K562 (cell line): ENCODE results near the gene RHOB.

Experiments
- FOXA1 ChIP-seq: fragments of 450-650 bp; IDR thresholded peaks from 2 replicates; pipeline ENCODE4 v1.6.1; 2016; ENCODE audit warnings: mild to moderate bottlenecking, borderline replicate concordance
- SREBF2 ChIP-seq: sonication (generic); formaldehyde crosslinking; IDR thresholded peaks from 2 replicates; pipeline ENCODE4 v1.4.0; 2020; ENCODE audit warnings: mild to moderate bottlenecking, missing genetic modification reagents
- ZNF184 ChIP-seq: sonication (generic); formaldehyde crosslinking; IDR thresholded peaks from 2 replicates; pipeline ENCODE4 v1.5.0; 2020; ENCODE audit warnings: missing genetic modification reagents
- TF ChIP-seq, protein P1 (sequence below): fragments of 150-350 bp; IDR thresholded peaks from 2 replicates; pipeline ENCODE4 v1.6.1; 2014; ENCODE audit warnings: low read depth, mild to moderate bottlenecking, low read length, borderline replicate concordance
- TF ChIP-seq, protein P2 (sequence below): sonication (generic); formaldehyde crosslinking; IDR thresholded peaks from 2 replicates; pipeline ENCODE4 v1.8.1; 2023; ENCODE audit warnings: mild to moderate bottlenecking, missing genetic modification reagents
- TF ChIP-seq, protein P3 (sequence below), 3 experiments: IDR thresholded peaks in 2 of 3; conservative IDR thresholded peaks in 1 of 3; 2 replicates each; pipeline ENCODE4 v1.5.1; 2011 to 2012; ENCODE audit warnings: low read length in 3 of 3, mild to moderate bottlenecking in 3 of 3, control low read depth in 2 of 3, improper control_type of control experiment in 1 of 3, inconsistent platforms in 1 of 3, low read depth in 1 of 3, mixed read lengths in 1 of 3, moderate library complexity in 1 of 3; ENCODE audit not compliant: insufficient read depth in 2 of 3
- TF ChIP-seq, protein P4 (sequence below): fragments of 450-650 bp; formaldehyde crosslinking; IDR thresholded peaks from 2 replicates; pipeline ENCODE4 v1.4.0; 2022; ENCODE audit warnings: missing genetic modification characterization

DNA sequence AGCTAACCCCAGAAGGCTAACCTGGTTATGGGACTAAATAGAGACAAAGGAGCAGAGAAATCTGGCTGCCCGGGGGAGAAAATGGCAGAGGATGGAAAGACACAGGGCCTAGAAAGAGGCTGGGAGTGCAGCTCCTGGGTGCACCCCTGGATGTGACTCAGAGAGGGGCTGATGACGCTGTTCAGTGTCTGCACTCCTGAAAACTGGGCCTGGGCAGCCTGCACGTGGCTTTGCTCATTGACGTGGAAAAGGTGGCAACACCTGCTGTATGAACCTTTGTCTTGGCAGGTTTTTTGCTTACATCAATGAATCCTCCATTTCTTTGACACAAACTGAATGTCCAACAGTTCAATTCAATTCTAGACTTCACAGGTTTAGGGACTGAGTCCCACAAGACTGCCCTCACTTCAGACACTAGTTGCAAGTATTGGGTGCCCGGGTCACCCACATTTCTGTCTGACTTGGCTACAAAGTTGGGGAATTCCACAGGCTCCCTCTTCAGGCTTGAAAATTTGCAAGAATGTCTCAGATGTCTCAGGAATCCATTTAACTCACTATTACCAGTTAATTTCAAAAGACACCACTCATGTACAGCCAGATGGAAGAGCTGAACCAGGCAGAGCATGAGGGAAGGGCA is 48.9 kb upstream of the RHOB start:
- TF ChIP-seq, protein P1, sequence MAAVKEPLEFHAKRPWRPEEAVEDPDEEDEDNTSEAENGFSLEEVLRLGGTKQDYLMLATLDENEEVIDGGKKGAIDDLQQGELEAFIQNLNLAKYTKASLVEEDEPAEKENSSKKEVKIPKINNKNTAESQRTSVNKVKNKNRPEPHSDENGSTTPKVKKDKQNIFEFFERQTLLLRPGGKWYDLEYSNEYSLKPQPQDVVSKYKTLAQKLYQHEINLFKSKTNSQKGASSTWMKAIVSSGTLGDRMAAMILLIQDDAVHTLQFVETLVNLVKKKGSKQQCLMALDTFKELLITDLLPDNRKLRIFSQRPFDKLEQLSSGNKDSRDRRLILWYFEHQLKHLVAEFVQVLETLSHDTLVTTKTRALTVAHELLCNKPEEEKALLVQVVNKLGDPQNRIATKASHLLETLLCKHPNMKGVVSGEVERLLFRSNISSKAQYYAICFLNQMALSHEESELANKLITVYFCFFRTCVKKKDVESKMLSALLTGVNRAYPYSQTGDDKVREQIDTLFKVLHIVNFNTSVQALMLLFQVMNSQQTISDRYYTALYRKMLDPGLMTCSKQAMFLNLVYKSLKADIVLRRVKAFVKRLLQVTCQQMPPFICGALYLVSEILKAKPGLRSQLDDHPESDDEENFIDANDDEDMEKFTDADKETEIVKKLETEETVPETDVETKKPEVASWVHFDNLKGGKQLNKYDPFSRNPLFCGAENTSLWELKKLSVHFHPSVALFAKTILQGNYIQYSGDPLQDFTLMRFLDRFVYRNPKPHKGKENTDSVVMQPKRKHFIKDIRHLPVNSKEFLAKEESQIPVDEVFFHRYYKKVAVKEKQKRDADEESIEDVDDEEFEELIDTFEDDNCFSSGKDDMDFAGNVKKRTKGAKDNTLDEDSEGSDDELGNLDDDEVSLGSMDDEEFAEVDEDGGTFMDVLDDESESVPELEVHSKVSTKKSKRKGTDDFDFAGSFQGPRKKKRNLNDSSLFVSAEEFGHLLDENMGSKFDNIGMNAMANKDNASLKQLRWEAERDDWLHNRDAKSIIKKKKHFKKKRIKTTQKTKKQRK: no peak
- no peak for TF ChIP-seq FOXA1
- TF ChIP-seq, protein P2, sequence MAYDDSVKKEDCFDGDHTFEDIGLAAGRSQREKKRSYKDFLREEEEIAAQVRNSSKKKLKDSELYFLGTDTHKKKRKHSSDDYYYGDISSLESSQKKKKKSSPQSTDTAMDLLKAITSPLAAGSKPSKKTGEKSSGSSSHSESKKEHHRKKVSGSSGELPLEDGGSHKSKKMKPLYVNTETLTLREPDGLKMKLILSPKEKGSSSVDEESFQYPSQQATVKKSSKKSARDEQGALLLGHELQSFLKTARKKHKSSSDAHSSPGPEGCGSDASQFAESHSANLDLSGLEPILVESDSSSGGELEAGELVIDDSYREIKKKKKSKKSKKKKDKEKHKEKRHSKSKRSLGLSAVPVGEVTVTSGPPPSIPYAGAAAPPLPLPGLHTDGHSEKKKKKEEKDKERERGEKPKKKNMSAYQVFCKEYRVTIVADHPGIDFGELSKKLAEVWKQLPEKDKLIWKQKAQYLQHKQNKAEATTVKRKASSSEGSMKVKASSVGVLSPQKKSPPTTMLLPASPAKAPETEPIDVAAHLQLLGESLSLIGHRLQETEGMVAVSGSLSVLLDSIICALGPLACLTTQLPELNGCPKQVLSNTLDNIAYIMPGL (CRISPR knock-in tag): no peak
- TF ChIP-seq, protein P3, sequence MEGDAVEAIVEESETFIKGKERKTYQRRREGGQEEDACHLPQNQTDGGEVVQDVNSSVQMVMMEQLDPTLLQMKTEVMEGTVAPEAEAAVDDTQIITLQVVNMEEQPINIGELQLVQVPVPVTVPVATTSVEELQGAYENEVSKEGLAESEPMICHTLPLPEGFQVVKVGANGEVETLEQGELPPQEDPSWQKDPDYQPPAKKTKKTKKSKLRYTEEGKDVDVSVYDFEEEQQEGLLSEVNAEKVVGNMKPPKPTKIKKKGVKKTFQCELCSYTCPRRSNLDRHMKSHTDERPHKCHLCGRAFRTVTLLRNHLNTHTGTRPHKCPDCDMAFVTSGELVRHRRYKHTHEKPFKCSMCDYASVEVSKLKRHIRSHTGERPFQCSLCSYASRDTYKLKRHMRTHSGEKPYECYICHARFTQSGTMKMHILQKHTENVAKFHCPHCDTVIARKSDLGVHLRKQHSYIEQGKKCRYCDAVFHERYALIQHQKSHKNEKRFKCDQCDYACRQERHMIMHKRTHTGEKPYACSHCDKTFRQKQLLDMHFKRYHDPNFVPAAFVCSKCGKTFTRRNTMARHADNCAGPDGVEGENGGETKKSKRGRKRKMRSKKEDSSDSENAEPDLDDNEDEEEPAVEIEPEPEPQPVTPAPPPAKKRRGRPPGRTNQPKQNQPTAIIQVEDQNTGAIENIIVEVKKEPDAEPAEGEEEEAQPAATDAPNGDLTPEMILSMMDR (IDR thresholded peaks at IDR 0.05 in 2 of 3, conservative IDR thresholded peaks at IDR 0.05 in 1 of 3; ENCODE audit: insufficient read depth in 2 of 3, low read depth in 1 of 3, low read length in 3 of 3): no peak
- no peak for TF ChIP-seq ZNF184
- TF ChIP-seq, protein P4, sequence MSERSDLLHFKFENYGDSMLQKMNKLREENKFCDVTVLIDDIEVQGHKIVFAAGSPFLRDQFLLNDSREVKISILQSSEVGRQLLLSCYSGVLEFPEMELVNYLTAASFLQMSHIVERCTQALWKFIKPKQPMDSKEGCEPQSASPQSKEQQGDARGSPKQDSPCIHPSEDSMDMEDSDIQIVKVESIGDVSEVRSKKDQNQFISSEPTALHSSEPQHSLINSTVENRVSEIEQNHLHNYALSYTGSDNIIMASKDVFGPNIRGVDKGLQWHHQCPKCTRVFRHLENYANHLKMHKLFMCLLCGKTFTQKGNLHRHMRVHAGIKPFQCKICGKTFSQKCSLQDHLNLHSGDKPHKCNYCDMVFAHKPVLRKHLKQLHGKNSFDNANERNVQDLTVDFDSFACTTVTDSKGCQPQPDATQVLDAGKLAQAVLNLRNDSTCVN (CRISPR knock-in tag): no peak
- no peak for TF ChIP-seq SREBF2 (CRISPR knock-in tag)
